RWPE1 (cell line): ENCODE results near the gene RNPEPL1.

Source experiments
- CTCF ChIA-PET: fragments of 350-600 bp; sonication (Branson Sonifier 250); formaldehyde crosslinking; extraction: SDS; loops from one replicate; lab custom pipeline; 2021; lab: Yijun Ruan, JAX
- POLR2A ChIA-PET: fragments of 400-600 bp; formaldehyde crosslinking; extraction: SDS; loops from one replicate; lab custom pipeline; 2020; ENCODE audit warnings: antibody characterized with exemption; ENCODE audit not compliant: low non-redundant PET; lab: Yijun Ruan, JAX
- DNase-seq: peaks from one replicate; pipeline ENCODE4 v3.0.0; 2012; ENCODE audit warnings: low spot score
- H3K27ac ChIP-seq: fragments of 450-650 bp; 2 replicates; pipeline ENCODE4 v1.5.1; 2017
- TF ChIP-seq, protein P1 (sequence below): fragments of 450-650 bp; conservative IDR thresholded peaks from 2 replicates; pipeline ENCODE4 v1.5.1; 2017; ENCODE audit warnings: low read depth, mild to moderate bottlenecking

Gene RNPEPL1

DNA sequence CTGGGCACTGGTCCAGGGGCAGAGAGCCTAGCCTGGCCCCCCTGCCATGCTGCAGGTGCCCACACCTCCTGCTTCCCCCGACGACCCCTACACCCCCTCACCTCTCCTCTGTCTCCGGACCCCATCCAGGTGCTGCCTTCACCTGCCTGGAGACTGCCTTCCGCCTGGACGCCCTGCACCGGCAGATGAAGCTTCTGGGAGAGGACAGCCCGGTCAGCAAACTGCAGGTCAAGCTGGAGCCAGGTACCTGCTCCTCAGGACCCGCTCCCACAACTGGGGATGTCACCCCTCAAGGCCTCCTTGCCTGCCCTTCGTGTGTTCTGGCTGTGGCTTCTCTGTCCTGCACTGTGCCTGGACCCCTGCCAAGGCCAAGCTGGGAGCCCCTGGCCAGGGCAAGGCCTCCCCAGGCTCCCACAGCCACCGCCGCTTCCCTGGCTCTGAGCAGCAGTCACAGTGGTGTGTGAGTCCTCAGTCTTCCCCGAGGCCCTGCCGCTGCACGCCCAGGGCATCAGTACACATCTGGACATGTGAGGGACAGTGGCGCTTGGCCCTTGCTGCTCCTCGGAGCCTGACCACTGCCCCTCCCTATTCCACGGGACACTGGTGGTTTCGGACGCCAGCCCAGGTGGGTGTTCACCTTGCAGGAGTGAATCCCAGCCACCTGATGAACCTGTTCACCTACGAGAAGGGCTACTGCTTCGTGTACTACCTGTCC is 6.3 kb downstream of the RNPEPL1 start:
- ChIA-PET POLR2A (no interaction called here), CTCF (interaction anchor here (0.7 kb wide), 1 partner anchor 1008 kb away, joined by 4 read pairs; no protein-coding TSS in a partner anchor)
- DNase-seq, result no peak
- TF ChIP-seq, protein P1, sequence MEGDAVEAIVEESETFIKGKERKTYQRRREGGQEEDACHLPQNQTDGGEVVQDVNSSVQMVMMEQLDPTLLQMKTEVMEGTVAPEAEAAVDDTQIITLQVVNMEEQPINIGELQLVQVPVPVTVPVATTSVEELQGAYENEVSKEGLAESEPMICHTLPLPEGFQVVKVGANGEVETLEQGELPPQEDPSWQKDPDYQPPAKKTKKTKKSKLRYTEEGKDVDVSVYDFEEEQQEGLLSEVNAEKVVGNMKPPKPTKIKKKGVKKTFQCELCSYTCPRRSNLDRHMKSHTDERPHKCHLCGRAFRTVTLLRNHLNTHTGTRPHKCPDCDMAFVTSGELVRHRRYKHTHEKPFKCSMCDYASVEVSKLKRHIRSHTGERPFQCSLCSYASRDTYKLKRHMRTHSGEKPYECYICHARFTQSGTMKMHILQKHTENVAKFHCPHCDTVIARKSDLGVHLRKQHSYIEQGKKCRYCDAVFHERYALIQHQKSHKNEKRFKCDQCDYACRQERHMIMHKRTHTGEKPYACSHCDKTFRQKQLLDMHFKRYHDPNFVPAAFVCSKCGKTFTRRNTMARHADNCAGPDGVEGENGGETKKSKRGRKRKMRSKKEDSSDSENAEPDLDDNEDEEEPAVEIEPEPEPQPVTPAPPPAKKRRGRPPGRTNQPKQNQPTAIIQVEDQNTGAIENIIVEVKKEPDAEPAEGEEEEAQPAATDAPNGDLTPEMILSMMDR, result no peak
- H3K27ac ChIP-seq, result peak overlapping the region; percentile 36

GRCh38 chr2:240575101-240575965 is 7.0 kb downstream of the RNPEPL1 start:
- ChIA-PET CTCF (no interaction called here), POLR2A (no interaction called here)
- TF ChIP-seq, protein P1, result no peak
- DNase-seq, result no peak
- H3K27ac ChIP-seq, result peak overlapping the region; percentile 36

DNA sequence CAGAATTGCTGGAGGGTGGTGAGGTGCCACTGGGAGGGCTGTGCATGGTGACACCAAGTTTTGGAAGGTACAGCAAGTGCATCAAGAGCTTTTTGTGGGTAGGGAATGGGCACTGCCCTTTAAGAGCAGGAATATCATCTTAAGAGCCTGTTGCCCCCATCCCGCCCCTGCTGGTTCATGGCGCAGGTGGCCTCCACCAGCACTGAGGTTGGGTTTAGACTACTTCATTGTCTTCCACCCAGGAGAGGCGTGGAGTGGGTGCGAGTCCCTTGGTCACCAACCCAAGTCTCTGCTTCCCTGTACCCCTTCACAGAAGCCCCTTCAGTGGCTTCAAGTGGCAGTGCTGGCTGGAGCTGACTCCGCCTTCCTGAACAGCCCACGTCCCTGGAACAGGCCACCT is 7.8 kb downstream of the RNPEPL1 start:
- POLR2A ChIA-PET, result no interaction called here
- CTCF ChIA-PET, result interaction anchor here (0.6 kb wide), 1 partner anchor 503 kb away, joined by 3 read pairs; no protein-coding TSS in a partner anchor

DNA sequence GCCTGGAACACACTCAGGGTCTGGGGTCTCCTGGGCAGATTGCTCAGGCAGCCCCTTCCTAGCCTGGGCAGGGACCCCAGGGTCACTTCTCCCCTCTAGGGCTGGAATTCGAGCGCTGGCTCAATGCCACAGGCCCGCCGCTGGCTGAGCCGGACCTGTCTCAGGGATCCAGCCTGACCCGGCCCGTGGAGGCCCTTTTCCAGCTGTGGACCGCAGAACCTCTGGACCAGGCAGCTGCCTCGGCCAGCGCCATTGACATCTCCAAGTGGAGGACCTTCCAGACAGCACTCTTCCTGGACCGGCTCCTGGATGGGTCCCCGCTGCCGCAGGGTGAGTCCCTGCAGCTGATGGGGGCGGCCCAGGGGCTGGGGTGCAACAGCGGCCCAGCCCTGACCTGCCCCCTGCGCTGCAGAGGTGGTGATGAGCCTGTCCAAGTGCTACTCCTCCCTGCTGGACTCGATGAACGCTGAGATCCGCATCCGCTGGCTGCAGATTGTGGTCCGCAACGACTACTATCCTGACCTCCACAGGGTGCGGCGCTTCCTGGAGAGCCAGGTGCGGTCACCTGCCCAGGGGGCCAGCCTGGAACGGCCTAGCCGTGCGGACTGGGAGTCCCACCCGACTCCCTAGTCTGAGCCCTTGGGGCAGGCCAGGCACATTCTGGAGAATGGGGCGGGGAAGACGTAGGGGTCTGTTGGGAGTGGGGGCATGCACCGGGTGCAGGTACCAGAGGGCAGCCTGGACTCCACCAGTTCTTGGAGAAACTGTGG is 8.3 kb downstream of the RNPEPL1 start:
- CTCF ChIA-PET, result interaction anchor here (0.6 kb wide), 3 partner anchors 20 to 502 kb away, joined by 3 read pairs; no protein-coding TSS in a partner anchor
- H3K27ac ChIP-seq, result peak overlapping the region; percentile 98
- DNase-seq, result no peak
- TF ChIP-seq, protein P1, result no peak
- POLR2A ChIA-PET, result interaction anchor here (0.9 kb wide), 1 partner anchor 11 kb away, joined by 4 read pairs; no protein-coding TSS in a partner anchor

More for the DNA sequence above, 7.8 kb downstream of the RNPEPL1 start:
- DNase-seq, result no peak
- TF ChIP-seq, protein P1, result no peak
- peak overlapping the region; percentile 36 for H3K27ac ChIP-seq

- H3K27ac ChIP-seq, result peak overlapping the region; percentile 98
- TF ChIP-seq, protein P1, result no peak
- POLR2A ChIA-PET, result interaction anchor here (0.9 kb wide), 1 partner anchor 12 kb away, joined by 4 read pairs; no protein-coding TSS in a partner anchor
- CTCF ChIA-PET, result interaction anchor here (0.6 to 1.1 kb wide), 3 partner anchors 12 to 63 kb away, joined by 3 read pairs; no protein-coding TSS in a partner anchor
- no peak for DNase-seq
Observed at GRCh38 chr2:240577281-240578109, 9.2 kb downstream of the RNPEPL1 start.
